Measurements from ENCODE around the gene LLCFC1. TPM values are rescaled to one million over a fixed set of nuclear protein-coding genes. Genes with fewer than 3 reads are reported as not detected.

Gene LLCFC1
- total and polyA plus RNA-seq, 2 experiments from 2014 or later: not detected

- H3K4me1 ChIP-seq (ENCODE audit: insufficient read depth): no peaks in the 10 kb centered on the region
- WGBS, 2 experiments (ENCODE audit: low coverage in 1 of 2, low lambda C conversion rate in 2 of 2, missing lambda C conversion rate in 2 of 2): 2 to 4% methylated on average over 3 of the region's 3 CpGs
- H4K20me1 ChIP-seq (ENCODE audit: insufficient read depth): no peaks in the 10 kb centered on the region
- no peak overlapping the region for H2AFZ ChIP-seq
- H3K27me3 ChIP-seq (replicated peaks; ENCODE audit: insufficient read depth): no peaks in the 10 kb centered on the region
- no peak overlapping the region for H3K4me2 ChIP-seq (ENCODE audit: unreplicated experiment)
- no peaks in the 10 kb centered on the region for H3K9me2 ChIP-seq (ENCODE audit: insufficient read depth)
- no peak overlapping the region for H3K27ac ChIP-seq
- H3K4me3 ChIP-seq: no peak overlapping the region
- TF ChIP-seq EZH2 (IDR thresholded peaks at IDR 0.05; ENCODE audit: insufficient read depth, poor library complexity, severe bottlenecking): no peak
- no peak for TF ChIP-seq EZH2phosphoT487 (IDR thresholded peaks at IDR 0.05; ENCODE audit: insufficient read depth, low read depth)
- no peaks in the 10 kb centered on the region for H3K36me3 ChIP-seq (ENCODE audit: low read depth)
- H3K9ac ChIP-seq: no peak overlapping the region
- no peaks in the 10 kb centered on the region for H3K9me3 ChIP-seq (ENCODE audit: low read depth)
- no peaks in the 10 kb centered on the region for H3F3A ChIP-seq (ENCODE audit: insufficient read depth)
- in situ Hi-C loops (cut with MboI): no loop called here
- no peak for DNase-seq
- H3K79me2 ChIP-seq (ENCODE audit: insufficient read depth): no peaks in the 10 kb centered on the region
Observed at GRCh38 chr7:142956951-142957623, 17.8 kb downstream of the LLCFC1 start.

DNA sequence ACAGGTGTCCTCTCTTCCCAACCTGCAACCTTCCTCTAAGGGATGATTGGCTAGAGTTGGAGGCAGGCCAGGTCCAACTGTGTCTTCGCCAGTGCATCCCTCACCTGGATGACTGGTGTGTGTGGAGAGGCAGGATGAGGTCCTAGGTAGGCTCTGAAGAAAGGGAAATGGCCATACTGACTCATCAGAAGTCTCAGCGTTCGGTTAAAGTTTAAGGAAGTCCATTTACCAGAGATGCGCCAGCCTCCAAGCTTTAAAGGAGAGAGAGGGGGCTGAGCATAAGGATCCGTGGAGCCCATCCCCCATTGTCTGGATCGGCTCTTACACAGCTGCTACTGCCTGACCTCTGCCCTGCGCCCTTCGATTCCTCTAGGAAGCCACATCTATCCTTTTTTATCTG, 18.4 kb downstream of the LLCFC1 start:
- TF ChIP-seq EZH2phosphoT487 (IDR thresholded peaks at IDR 0.05; ENCODE audit: insufficient read depth, low read depth) (no peak), EZH2 (IDR thresholded peaks at IDR 0.05; ENCODE audit: insufficient read depth, poor library complexity, severe bottlenecking) (no peak)

GRCh38 chr7:142959202-142959601, 19.9 kb downstream of the LLCFC1 start:
- H3K79me2 ChIP-seq (ENCODE audit: insufficient read depth): no peaks in the 10 kb centered on the region
- H2AFZ ChIP-seq: no peak overlapping the region
- H4K20me1 ChIP-seq (ENCODE audit: insufficient read depth): no peaks in the 10 kb centered on the region
- no peaks in the 10 kb centered on the region for H3F3A ChIP-seq (ENCODE audit: insufficient read depth)
- no peak overlapping the region for H3K4me3 ChIP-seq
- no peak for DNase-seq
- H3K4me2 ChIP-seq (ENCODE audit: unreplicated experiment): no peak overlapping the region
- H3K9me2 ChIP-seq (ENCODE audit: insufficient read depth): no peaks in the 10 kb centered on the region
- H3K4me1 ChIP-seq (ENCODE audit: insufficient read depth): no peaks in the 10 kb centered on the region
- TF ChIP-seq EZH2 (IDR thresholded peaks at IDR 0.05; ENCODE audit: insufficient read depth, poor library complexity, severe bottlenecking) (no peak), EZH2phosphoT487 (IDR thresholded peaks at IDR 0.05; ENCODE audit: insufficient read depth, low read depth) (no peak)
- H3K36me3 ChIP-seq (ENCODE audit: low read depth): no peaks in the 10 kb centered on the region
- H3K9ac ChIP-seq: no peak overlapping the region
- H3K9me3 ChIP-seq (ENCODE audit: low read depth): no peaks in the 10 kb centered on the region
- no peaks in the 10 kb centered on the region for H3K27me3 ChIP-seq (replicated peaks; ENCODE audit: insufficient read depth)
- no peak overlapping the region for H3K27ac ChIP-seq
- in situ Hi-C loops (cut with MboI): no loop called here

More for the DNA sequence above, 18.4 kb downstream of the LLCFC1 start:
- no peak for DNase-seq
- Histone ChIP-seq H3K4me1 (ENCODE audit: insufficient read depth) (no peaks in the 10 kb centered on the region), H3K27me3 (replicated peaks; ENCODE audit: insufficient read depth) (no peaks in the 10 kb centered on the region), H3K4me2 (ENCODE audit: unreplicated experiment) (no peak overlapping the region), H3F3A (ENCODE audit: insufficient read depth) (no peaks in the 10 kb centered on the region), H3K79me2 (ENCODE audit: insufficient read depth) (no peaks in the 10 kb centered on the region), H3K4me3 (no peak overlapping the region), H4K20me1 (ENCODE audit: insufficient read depth) (no peaks in the 10 kb centered on the region), H2AFZ (no peak overlapping the region), H3K27ac (no peak overlapping the region), H3K9me3 (ENCODE audit: low read depth) (no peaks in the 10 kb centered on the region), H3K9me2 (ENCODE audit: insufficient read depth) (no peaks in the 10 kb centered on the region), H3K9ac (no peak overlapping the region), H3K36me3 (ENCODE audit: low read depth) (no peaks in the 10 kb centered on the region)
- in situ Hi-C loops (cut with MboI): no loop called here
- 45 to 54% methylated on average over 8 of the region's 8 CpGs for WGBS, 2 experiments (ENCODE audit: low coverage in 1 of 2, low lambda C conversion rate in 2 of 2, missing lambda C conversion rate in 2 of 2)

DNA sequence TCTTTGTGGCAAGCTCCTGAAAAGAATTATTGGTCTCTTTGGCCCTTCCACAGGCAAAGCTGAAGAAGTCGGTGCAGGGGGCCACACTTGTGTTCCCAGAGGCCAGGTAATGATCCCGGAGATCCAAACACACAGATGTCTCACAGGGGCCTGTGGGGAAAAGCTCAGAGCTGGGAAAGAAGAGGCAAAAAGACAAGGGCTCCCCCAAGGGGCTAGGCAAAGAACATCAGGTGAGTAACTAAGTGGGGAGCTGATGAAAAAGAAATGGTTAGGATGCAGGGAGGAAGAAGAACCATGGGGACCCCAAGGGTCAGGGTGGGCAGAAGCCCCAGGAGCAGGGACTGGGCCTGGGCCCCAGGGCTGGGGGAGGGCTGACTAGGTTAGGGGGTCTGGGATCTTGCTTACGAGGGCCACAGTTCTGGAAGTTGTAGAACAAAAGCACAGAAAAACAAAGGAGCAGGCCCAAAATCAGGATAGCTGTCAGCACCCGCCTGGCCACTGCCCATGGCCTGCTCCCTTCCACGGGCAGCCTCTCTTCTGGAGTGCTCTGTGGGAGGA, 21.8 kb downstream of the LLCFC1 start:
- no peaks in the 10 kb centered on the region for H3K4me1 ChIP-seq (ENCODE audit: insufficient read depth)
- H3K9me2 ChIP-seq (ENCODE audit: insufficient read depth): no peaks in the 10 kb centered on the region
- no peak overlapping the region for H3K4me2 ChIP-seq (ENCODE audit: unreplicated experiment)
- H3K79me2 ChIP-seq (ENCODE audit: insufficient read depth): no peaks in the 10 kb centered on the region
- H3K9ac ChIP-seq: no peak overlapping the region
- DNase-seq: no peak
- TF ChIP-seq EZH2 (IDR thresholded peaks at IDR 0.05; ENCODE audit: insufficient read depth, poor library complexity, severe bottlenecking) (no peak), EZH2phosphoT487 (IDR thresholded peaks at IDR 0.05; ENCODE audit: insufficient read depth, low read depth) (no peak)
- no peak overlapping the region for H3K4me3 ChIP-seq
- H3K36me3 ChIP-seq (ENCODE audit: low read depth): no peaks in the 10 kb centered on the region
- no peak overlapping the region for H3K27ac ChIP-seq
- WGBS, 2 experiments (ENCODE audit: low coverage in 1 of 2, low lambda C conversion rate in 2 of 2, missing lambda C conversion rate in 2 of 2): 40 to 47% methylated on average over 5 of the region's 5 CpGs
- no peak overlapping the region for H2AFZ ChIP-seq
- no peaks in the 10 kb centered on the region for H3F3A ChIP-seq (ENCODE audit: insufficient read depth)
- no peaks in the 10 kb centered on the region for H3K27me3 ChIP-seq (replicated peaks; ENCODE audit: insufficient read depth)
- in situ Hi-C loops (cut with MboI): no loop called here
- H3K9me3 ChIP-seq (ENCODE audit: low read depth): no peaks in the 10 kb centered on the region
- no peaks in the 10 kb centered on the region for H4K20me1 ChIP-seq (ENCODE audit: insufficient read depth)

Data from GM23248 (cell line).